Stimulated activated CD8-positive, alpha-beta memory T cell treated with anti-CD3 and anti-CD28 coated beads, Interleukin-4, amount 100 ng/mL, for 1 hour (primary cell): Measurements from ENCODE around the gene B3GLCT.
"Not testable (repeated sequence)": the region's sequence is repeated elsewhere in the genome, so short reads cannot be mapped to it uniquely, and the experiment has no call there.

Experiments used
- DNase-seq, 2 donors: peaks; one replicate each; pipeline ENCODE4 v3.0.0-alpha.2; 2020; ENCODE audit warnings: low read depth in 2 of 2, low spot score in 1 of 2

The B3GLCT gene

GRCh38 chr13:31182987-31183386, 16.8 kb upstream of the B3GLCT start:
- DNase-seq, result no peak

- DNase-seq, result no peak
These were observed 15.3 kb upstream of the B3GLCT start for GRCh38 chr13:31184451-31184850.

- no peak for DNase-seq
These were observed 14.7 kb upstream of the B3GLCT start for GRCh38 chr13:31184981-31185645.

DNA sequence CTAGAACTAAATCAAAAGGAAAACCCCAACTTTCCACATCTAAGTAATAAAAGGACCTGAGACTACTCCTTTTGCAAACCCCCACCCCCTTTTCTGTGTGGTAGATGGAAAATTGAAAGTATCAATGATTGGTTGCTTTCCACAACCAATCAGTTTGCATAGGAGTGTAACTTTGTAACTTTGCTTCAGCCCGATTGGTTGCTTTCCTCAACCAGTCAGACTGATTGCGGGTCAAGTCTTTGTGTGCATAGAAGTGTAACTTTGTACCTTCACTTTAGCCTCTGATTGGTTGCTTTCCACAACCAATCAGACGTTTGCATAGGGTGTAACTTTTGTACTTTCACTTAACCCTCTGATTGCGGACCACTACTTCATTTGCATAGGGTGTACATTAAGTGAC, 8.0 kb upstream of the B3GLCT start:
- no peak for DNase-seq

DNA sequence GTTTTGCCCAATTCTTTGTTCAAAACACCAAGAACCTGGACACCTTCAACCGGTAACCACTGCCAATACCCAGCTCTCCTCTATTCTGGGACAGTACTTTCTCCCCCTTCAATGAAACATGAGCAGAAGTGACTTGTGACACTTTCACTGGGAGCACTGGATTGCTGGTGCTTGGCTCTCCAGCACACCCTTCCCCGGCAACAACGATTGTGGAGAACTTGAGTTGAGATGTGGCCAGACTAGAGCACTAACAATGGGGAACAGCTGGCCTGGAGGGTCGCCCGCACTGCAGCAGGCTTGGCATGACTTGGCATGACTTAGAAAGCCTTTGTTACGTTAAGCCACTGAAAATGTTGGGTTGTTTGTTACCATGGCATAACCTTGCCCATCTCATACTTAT, 7.5 kb upstream of the B3GLCT start:
- no peak for DNase-seq

DNA sequence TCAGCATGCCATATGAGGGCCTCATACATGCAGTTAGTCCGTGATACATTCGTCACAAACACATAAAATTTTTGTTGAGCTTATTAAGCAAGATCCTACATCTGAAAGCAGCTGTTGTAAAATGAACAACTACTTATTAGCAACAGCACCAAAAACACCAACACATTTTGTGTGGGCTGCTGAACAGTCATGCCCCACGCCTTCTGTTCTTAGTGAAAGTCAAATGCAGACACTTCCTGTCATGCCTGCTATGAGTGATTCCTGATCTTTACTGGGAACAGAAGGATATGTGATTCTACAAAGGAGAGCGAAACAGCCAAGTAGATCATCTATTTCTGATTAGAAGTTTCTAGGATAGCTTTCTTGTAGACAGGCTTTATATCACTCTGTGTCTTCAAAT, 4.2 kb upstream of the B3GLCT start:
- DNase-seq, result no peak

GRCh38 chr13:31196992-31197391, 2.8 kb upstream of the B3GLCT start:
- no peak for DNase-seq

GRCh38 chr13:31198519-31198918, 1.3 kb upstream of the B3GLCT start:
- no peak for DNase-seq

- no peak for DNase-seq
These were observed 287 bp upstream of the B3GLCT start for GRCh38 chr13:31199527-31199848.

GRCh38 chr13:31200637-31200971, 829 bp downstream of the B3GLCT start:
- DNase-seq, result peak; percentile 5 to 20

GRCh38 chr13:31201341-31202031, 1.7 kb downstream of the B3GLCT start:
- DNase-seq, result no peak

DNA sequence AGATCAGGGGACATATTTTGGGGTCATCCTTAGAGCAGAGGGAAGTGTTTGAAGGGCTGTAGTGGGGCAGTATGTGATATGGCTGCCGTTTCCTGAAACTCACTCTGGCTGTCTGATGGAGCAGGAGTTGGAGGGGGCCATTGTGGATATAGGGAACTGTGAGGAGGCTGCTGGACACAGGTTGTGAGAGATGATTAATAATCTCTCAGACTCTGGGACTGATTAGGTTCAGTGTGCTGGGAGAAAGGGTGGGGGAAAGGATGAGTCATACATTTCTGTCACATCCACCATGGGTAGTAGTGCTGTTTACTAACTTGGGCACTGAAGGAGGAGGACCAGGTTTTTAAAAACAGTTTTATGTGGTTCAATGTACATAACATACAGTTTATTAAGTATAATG, 4.8 kb downstream of the B3GLCT start:
- no peak for DNase-seq

GRCh38 chr13:31207661-31208552, 8.1 kb downstream of the B3GLCT start:
- DNase-seq, result no peak

DNA sequence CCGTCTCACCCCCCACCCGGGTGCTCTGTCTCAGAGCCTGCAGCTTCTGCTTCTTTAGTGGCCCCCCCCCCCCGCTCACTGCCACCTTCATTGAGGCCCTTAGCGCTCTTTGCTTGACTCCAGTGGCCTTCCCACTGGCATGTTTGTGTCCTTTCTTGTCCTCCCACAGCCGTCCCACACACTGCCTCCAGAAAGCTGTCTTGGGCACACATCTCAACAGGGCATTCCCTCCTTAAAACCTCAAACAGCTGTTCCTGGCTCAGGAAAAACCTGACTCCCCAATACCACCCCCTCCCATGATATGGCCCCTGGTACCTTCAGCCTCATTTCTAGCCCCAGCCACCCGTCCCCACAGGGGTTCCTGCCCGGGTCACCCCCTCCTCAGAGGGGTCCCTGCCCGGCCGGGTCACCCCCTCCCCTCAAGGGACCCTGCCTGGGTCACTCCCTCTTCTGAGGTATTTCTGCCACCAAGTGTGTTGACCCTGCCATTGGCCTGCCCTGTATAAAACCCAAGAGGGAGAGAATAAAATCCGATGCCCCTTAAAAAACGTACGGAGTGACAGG, 8.9 kb downstream of the B3GLCT start:
- DNase-seq, result no peak

DNA sequence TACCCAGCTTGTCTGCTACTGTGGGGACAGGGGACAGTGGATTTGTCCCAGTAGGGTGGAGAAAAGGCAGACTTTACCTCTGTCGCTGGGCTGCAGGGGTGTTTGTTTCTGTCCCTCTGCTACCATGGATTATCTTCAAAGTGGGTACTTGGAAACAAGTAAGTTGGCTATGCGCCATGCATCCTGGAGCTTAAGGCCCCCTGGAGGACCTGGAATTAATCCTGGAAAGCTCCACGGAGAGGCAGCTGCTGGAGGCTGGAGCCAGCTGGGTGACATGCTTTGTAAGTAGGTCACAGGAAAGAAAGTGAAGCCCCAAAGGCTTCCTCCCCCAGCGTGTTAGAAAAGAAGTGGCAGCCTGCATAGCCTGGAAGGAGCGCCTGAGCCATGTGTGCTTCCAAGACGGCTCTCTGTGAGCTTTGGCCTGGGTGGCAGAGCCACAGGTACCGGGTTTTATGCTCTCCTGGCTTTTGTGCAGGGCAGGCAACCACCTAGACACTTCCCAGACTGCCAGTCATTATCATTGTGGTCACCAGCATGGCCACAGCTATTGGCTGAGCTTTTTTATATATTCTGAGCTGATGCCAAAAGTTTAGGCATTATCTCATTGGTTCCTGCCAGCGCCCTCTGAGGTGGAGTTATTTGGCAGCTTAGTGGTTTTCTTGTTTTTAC, 9.5 kb downstream of the B3GLCT start:
- DNase-seq, result no peak

DNA sequence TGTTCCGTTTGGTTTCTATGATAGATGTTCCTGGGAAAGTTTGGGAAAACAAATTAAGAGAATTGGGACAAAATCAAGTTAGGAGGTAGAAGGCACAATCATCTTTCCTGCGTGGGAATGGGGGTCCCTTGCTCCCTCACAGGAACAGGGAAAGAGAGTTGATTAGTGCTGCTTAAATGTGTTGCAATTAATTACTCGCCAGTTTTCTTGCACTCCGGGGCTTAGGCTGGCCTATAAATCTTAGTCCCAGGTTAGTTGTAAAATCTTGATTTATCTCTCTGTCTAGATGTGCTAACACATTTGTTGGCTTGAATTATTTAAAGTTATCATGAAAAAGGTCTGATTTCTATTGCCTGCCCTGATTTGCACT, 10.1 kb downstream of the B3GLCT start:
- no peak for DNase-seq

DNA sequence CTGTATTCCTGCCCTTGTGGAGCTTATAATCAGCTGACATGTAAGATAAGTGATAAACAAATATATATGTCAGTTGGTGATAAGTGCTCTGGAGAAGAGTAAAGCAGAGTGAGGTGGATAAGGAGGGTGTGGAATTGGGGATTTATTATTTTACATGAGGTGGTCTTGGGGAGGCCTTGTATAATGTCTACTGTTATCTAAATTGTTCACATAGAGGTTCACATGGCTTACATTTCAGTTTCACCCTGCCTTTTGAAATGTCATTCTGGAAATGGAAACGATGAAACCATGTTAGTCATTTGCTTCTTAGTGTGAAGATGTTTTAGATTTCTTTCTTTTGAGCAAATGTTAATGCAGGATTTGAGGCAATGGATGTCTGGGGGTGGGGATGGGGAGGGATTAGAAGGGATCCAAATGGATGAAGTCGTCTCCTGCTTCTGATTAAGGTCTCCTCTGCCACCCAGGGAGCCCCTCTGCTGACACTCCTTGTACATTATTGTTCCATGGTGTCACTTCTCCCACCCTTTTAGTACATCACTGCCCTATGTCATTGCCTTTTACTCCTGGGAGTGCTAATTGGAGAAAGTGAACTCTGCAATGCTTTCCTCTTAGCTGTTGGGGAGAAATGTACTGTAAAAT, 14.0 kb downstream of the B3GLCT start:
- no peak for DNase-seq

DNA sequence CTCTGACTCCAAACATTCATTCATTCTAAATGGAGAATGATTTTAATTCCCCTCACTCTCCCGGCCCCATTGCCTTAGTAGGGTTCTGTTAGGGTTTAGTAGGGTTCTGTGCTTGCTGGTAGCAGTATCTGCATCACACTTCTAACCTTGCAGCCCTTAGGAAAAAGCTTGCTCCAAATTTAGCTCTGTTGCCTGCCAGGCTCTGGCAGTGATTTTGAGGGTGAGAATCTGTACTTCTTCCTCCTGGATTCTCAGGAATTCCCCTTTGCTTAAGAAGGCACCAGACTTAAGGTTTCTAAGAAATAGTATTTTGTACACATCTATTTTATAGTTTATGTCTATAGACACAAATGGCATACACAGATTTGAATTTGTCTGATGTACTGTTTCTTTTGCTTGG, 14.7 kb downstream of the B3GLCT start:
- DNase-seq, result no peak

DNA sequence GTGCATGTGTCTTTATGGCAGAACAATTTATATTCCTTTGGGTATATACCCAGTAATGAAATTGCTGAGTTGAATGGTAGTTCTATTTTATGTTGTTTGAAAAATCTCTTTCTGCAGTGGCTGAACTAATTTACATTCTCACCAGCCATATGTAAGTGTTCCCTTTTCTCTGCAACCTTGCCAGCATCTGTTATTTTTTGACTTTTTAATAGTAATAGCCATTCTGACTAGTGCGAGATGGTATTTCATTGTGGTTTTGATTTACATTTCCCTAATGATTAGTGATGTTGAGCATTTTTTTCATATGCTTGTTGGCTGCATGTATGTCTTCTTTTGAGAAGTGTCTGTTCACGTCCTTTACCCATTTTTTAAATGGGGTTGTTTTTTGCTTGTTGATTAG, 17.1 kb downstream of the B3GLCT start:
- DNase-seq, result not testable (repeated sequence)

DNA sequence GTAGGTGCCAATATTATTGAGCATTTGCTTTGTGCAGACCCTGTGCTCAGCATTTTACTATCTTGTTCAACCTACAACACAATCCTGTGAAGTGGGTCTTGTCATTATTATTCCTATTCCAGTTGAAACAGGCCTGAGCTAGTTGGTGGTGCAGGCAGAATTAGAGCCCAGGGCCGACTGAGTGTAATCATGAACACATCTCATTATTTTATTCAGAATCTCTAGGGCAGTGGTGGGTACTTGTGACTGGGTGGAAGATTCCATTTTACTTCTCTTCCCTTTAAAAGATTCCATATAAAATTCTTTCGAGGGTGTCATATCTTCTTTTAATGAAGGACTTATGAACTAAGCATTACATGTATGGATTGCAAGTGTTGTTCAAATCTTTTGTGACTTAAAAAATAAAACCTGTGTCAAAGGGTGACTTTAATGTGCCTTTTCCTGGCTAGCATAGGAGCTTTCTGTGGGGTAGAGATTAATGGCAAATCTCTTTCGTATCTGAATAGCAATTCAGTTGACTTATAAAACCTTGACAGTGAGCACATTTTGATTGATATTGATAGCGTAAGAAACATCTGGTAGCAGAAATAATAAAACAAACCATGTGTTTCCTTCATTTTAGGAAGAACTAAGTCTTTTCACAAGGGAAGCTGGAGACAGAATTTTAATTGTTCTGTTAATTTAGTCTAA, 20.3 kb downstream of the B3GLCT start:
- no peak for DNase-seq
